Astrocyte (in vitro differentiated cells and primary cell): Measurements from ENCODE around the gene RTTN. TPM values are rescaled to one million over a fixed set of nuclear protein-coding genes. Genes with fewer than 3 reads are reported as not detected.

Experiments
- DNase-seq: peaks from one replicate; pipeline ENCODE4 v3.0.0-alpha.2; 2010; ENCODE audit warnings: low read depth
- FAIRE-seq: peaks from 2 replicates; lab custom pipeline; 2011; peaks lifted over from hg19 to GRCh38; lab: Jason Lieb, UNC
- H2AFZ ChIP-seq: 2 replicates; pipeline ENCODE4 v1.6.0; 2012; ENCODE audit warnings: low read depth, low read length, inconsistent platforms
- H3K27ac ChIP-seq: 2 replicates; pipeline ENCODE4 v1.5.1; 2011; ENCODE audit warnings: low read depth, low read length, inconsistent platforms
- H3K27me3 ChIP-seq: 2 replicates; pipeline ENCODE4 v1.6.0; 2011; ENCODE audit warnings: low read length, inconsistent platforms; ENCODE audit not compliant: insufficient read depth
- H3K36me3 ChIP-seq: 2 replicates; pipeline ENCODE4 v1.5.1; 2011; ENCODE audit warnings: low read length, inconsistent platforms; ENCODE audit not compliant: insufficient read depth
- H3K4me1 ChIP-seq: 2 replicates; pipeline ENCODE4 v1.5.1; 2011; ENCODE audit warnings: low read length, inconsistent platforms; ENCODE audit not compliant: insufficient read depth
- H3K4me2 ChIP-seq: 2 replicates; pipeline ENCODE4 v1.6.0; 2012; ENCODE audit warnings: low read length, inconsistent platforms
- H3K4me3 ChIP-seq: 2 replicates; pipeline ENCODE4 v1.5.1; 2011; ENCODE audit warnings: low read depth, mild to moderate bottlenecking, low read length, inconsistent platforms; ENCODE audit not compliant: insufficient read depth
- H3K79me2 ChIP-seq: 2 replicates; pipeline ENCODE4 v1.6.0; 2012; ENCODE audit warnings: mild to moderate bottlenecking, low read length, inconsistent platforms; ENCODE audit not compliant: insufficient read depth
- H3K9ac ChIP-seq: 2 replicates; pipeline ENCODE4 v1.6.0; 2012; ENCODE audit warnings: mild to moderate bottlenecking, low read length, inconsistent platforms
- H3K9me3 ChIP-seq: 2 replicates; pipeline ENCODE4 v1.5.1; 2012; ENCODE audit warnings: low read depth, mild to moderate bottlenecking, low read length, inconsistent platforms; ENCODE audit not compliant: insufficient read depth
- H4K20me1 ChIP-seq: 2 replicates; pipeline ENCODE4 v1.6.0; 2012; ENCODE audit warnings: low read length, inconsistent platforms; ENCODE audit not compliant: insufficient read depth
- H3K27ac Mint-ChIP-seq: one replicate; pipeline ENCODE4 v1.8.0; 2021; ENCODE audit warnings: mild to moderate bottlenecking, mixed read lengths; ENCODE audit not compliant: unreplicated experiment
- H3K27me3 Mint-ChIP-seq: one replicate; pipeline ENCODE4 v1.8.0; 2021; ENCODE audit warnings: low read depth, mixed read lengths; ENCODE audit not compliant: unreplicated experiment
- H3K36me3 Mint-ChIP-seq: one replicate; pipeline ENCODE4 v1.8.0; 2021; ENCODE audit warnings: low read depth, mixed read lengths; ENCODE audit not compliant: unreplicated experiment
- H3K4me1 Mint-ChIP-seq: one replicate; pipeline ENCODE4 v1.8.0; 2021; ENCODE audit warnings: low read depth, mixed read lengths; ENCODE audit not compliant: unreplicated experiment
- H3K4me3 Mint-ChIP-seq: one replicate; pipeline ENCODE4 v1.8.0; 2021; ENCODE audit warnings: mild to moderate bottlenecking, moderate library complexity, mixed read lengths; ENCODE audit not compliant: unreplicated experiment
- H3K9me3 Mint-ChIP-seq: one replicate; pipeline ENCODE4 v1.8.0; 2021; ENCODE audit warnings: mild to moderate bottlenecking, mixed read lengths; ENCODE audit not compliant: unreplicated experiment
- CTCF ChIP-seq: IDR thresholded peaks from 2 replicates; pipeline ENCODE4 v1.5.1; 2011; ENCODE audit warnings: low read depth, mild to moderate bottlenecking, inconsistent platforms, low read length, moderate library complexity; ENCODE audit not compliant: insufficient read depth
- EZH2 ChIP-seq: IDR thresholded peaks from 2 replicates; pipeline ENCODE4 v1.6.1; 2012; ENCODE audit warnings: mild to moderate bottlenecking, low read length, inconsistent platforms; ENCODE audit not compliant: insufficient read depth
- total RNA-seq: library from RNA; stranded (reverse); gene quantifications from 2 replicates; pipeline ENCODE4 v1.2.1, GENCODE V29; 2021

The RTTN gene
- total RNA-seq, 1 donor from 2014 or later = 6.3 TPM

GRCh38 chr18:69995774-69996173 lies 209.7 kb downstream of the RTTN start:
- Histone ChIP-seq H3K79me2 (no peaks in the 10 kb centered on the region), H3K4me1 (no peaks in the 10 kb centered on the region), H3K4me2 (no peak overlapping the region), H3K4me3 (no peak overlapping the region), H3K27me3 (no peaks in the 10 kb centered on the region), H2AFZ (no peak overlapping the region), H4K20me1 (no peaks in the 10 kb centered on the region), H3K9ac (no peak overlapping the region), H3K36me3 (no peaks in the 10 kb centered on the region), H3K27ac (no peak overlapping the region), H3K9me3 (no peaks in the 10 kb centered on the region)
- Mint-ChIP-seq H3K4me1 (peaks cover 3% of the 10 kb centered on the region), H3K27ac (no peak overlapping the region), H3K9me3 (no peaks in the 10 kb centered on the region), H3K27me3 (no peaks in the 10 kb centered on the region), H3K36me3 (no peaks in the 10 kb centered on the region), H3K4me3 (no peak overlapping the region)
- FAIRE-seq (no peak), DNase-seq (no peak)
- TF ChIP-seq CTCF (no peak), EZH2 (no peak)

GRCh38 chr18:69992776-69993175 lies 212.7 kb downstream of the RTTN start:
- FAIRE-seq = no peak
- H3K4me3 Mint-ChIP-seq = no peak overlapping the region

More at GRCh38 chr18:69992776-69993175, 212.7 kb downstream of the RTTN start:
- no peaks in the 10 kb centered on the region for H4K20me1 ChIP-seq
- no peak overlapping the region for H2AFZ ChIP-seq
- no peak overlapping the region for H3K4me2 ChIP-seq
- Mint-ChIP-seq H3K9me3 (peaks cover 4% of the 10 kb centered on the region), H3K27me3 (no peaks in the 10 kb centered on the region), H3K27ac (no peak overlapping the region), H3K36me3 (no peaks in the 10 kb centered on the region), H3K4me1 (peaks cover 3% of the 10 kb centered on the region)
- no peak overlapping the region for H3K27ac ChIP-seq
- peak; percentile 24 for DNase-seq
- H3K4me3 ChIP-seq = no peak overlapping the region
- TF ChIP-seq CTCF (no peak), EZH2 (no peak)
- H3K9me3 ChIP-seq = no peaks in the 10 kb centered on the region
- H3K79me2 ChIP-seq = no peaks in the 10 kb centered on the region
- H3K9ac ChIP-seq = no peak overlapping the region
- no peaks in the 10 kb centered on the region for H3K4me1 ChIP-seq
- H3K27me3 ChIP-seq = no peaks in the 10 kb centered on the region
- no peaks in the 10 kb centered on the region for H3K36me3 ChIP-seq
